GM19043 (cell line): ENCODE results near the gene PIK3R3.
"Not testable (repeated sequence)": the region's sequence is repeated elsewhere in the genome, so short reads cannot be mapped to it uniquely, and the experiment has no call there.

Experiments
- ATAC-seq: cut with Tn5 transposase; IDR thresholded peaks from one replicate; pipeline ENCODE4 v1.9.1; 2021; ENCODE audit warnings: low read depth; ENCODE audit not compliant: unreplicated experiment

PIK3R3 gene

DNA sequence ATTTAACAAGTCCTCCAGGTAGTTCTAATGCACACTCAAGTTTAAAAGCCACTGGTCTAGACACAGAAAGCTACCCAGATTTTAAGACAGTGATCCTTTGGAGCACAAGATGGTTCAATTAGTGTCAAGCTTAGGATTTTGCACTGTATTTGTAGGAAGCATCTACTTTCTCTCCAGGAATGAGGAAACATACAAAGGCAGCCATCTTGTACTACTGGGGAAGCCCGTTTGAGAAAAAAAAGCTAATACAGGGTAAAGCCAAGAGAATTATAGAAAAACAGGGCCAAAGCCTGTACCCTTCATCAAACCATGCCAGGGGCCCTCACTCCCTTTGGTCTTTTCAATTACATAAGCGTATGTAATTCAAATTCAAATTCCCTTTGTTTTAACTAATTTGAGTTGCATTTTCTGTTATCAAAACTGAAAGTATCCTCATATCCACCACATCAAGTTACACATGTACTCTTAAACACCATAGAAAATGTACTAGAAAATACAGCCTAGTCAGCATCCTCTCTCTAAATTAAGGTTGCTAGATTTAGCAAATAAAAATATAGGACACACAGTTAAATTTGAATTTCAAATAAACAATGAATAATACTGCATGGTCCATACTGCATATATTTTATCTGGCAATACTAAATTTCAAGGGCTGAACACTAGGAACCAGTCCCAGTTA is 17.4 kb downstream of the PIK3R3 start:
- no peak for ATAC-seq

- ATAC-seq = no peak
Measured at GRCh38 chr1:46113948-46114347, 18.5 kb downstream of the PIK3R3 start.

- no peak for ATAC-seq
Measured at GRCh38 chr1:46112108-46112507, 20.3 kb downstream of the PIK3R3 start.

DNA sequence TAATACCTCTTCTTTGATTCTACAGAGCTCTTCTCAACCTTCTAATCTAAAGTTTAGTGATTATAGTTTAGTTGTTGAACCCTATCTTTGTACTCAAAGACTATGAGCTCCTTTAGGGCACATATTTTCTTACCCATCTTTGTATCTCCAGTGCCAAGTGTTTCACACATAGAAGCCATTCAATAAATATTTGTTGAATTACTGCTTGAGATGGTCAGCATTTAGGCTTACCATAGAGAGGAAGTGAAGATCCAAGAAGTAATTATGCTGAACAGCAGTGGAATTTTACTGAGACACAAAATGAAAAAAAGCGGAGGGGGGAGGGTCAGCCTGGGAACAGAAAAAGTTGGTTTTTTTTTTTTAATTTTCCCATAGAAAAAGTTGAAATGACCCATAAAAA is 21.9 kb downstream of the PIK3R3 start:
- no peak for ATAC-seq

- no peak for ATAC-seq
Measured at GRCh38 chr1:46102769-46103476, 29.5 kb downstream of the PIK3R3 start.

DNA sequence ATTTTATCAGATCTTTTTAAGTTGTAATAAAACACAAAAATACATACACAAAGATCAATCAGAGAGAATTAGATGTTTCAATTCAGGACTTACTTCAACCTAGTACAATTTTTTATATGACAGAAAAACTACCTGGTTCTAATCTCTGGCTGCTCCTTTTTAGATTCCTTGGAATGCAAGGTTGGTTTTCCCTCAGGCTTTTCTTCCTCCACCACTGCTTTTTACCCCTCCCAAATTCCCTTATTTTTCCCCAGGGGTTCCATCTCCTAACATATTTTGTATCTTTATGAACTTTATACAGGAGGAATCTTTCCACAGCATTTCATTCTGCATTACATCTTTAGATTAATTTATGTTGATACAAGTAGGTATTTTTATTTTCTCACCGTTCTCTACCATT is 33.2 kb downstream of the PIK3R3 start:
- no peak for ATAC-seq

DNA sequence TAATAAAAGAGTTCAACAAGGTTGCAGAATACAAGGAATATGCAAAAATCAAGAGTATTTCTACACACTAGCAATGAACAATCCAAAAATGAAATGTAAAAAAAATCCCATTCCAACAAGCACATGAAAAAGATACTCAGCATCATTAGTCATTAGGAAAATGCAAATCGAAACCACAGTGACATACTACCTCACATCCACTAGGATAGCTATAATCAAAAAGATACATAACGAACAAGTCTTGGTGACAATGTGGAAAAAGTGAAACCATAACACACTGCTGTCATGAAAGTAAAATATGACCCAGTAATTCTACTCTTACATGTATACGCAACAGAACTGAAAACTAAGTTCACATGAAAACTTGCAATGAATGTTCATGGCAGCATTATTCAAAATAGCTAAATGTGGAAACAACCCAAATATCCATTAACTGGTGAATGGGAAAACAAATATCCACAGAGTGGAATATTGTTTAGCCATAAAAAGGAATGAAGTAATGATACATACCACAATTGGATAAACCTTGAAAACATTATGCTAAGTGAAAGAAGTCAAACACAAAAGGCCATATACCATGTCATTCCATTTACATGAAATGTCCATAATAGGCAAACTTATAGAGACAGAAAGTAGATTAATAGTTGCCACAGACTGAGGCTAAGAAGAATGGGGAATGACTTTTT is 34.3 kb downstream of the PIK3R3 start:
- ATAC-seq = no peak

DNA sequence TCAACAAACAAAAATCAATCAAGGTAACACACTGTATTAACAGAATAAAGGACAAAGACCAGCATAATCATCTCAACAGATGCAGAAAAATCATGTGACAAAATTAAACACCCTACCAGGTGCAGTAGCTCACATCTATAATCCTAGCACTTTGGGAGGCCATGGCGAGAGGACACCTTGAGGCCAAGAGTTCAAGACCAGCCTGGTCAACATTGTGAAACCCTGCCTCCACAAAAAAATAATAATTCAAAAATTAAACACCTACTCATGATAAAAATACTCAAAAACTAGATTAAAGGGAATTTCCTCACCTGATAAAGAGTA is 35.3 kb downstream of the PIK3R3 start:
- no peak for ATAC-seq

DNA sequence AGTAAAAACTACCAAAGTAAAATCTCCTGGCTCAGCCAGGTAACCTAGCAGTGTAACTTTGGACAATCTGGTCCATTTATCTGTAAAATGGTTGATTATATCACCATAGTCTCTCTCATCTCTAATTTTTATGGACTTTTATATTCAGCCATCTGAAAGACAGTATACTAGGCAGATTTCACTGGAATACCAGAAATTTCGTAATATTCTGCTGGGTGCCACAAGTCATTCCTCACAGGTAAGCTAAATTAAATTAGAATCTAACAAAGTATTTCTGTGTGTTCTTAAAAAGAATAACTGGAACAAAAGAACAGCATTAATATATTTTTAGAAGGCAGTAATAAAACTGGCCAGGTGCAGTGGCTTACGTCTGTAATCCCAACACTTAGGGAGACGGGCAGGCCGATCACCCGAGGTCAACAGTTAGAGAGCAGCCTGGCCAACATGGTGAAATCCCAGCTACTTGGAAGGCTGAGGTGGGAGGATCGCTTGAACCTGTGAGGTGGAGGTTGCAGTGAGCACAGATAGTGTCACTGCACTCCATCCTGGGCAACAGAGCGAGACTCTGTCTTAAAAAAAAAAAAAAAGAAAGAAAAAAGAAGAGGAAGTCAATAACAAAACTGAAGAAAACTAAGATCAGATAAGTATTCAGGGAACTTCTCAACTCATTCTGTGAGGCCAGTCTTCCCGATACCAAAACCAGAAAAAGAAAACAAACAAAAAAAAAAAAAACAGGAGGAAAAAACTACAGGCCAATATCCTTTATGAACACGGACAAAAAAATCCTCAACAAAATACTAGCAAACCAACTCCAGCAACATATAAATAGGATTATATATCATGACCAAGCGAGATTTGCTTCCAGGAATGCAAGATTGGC is 35.9 kb downstream of the PIK3R3 start:
- ATAC-seq = no peak

- not testable (repeated sequence) for ATAC-seq
Measured at GRCh38 chr1:46095110-46095509, 37.3 kb downstream of the PIK3R3 start.

- no peak for ATAC-seq
Measured at GRCh38 chr1:46094471-46095005, 37.9 kb downstream of the PIK3R3 start.

GRCh38 chr1:46093832-46094231 is 38.6 kb downstream of the PIK3R3 start:
- not testable (repeated sequence) for ATAC-seq

GRCh38 chr1:46087891-46088290 is 44.5 kb downstream of the PIK3R3 start:
- no peak for ATAC-seq

- no peak for ATAC-seq
Measured at GRCh38 chr1:46086576-46086975, 45.9 kb downstream of the PIK3R3 start.

- no peak for ATAC-seq
Measured at GRCh38 chr1:46084553-46085451, 47.6 kb downstream of the PIK3R3 start.

DNA sequence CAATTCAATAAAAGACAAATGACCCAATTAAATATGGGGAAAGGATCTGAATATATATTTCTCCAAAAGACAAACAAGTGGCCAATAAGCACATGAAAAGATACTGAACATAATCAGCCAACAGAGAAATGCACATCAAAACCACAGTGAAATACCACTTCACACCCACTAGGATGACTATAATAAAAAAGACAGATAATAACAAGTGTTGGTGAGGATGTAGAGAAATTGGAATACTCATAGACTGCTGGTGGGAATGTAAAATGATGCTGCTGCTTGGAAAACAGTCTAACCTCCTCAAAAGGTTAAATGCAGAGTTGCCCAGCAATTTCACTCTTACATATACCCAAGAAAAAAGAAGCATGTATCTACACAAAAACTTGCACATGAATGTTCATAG is 48.9 kb downstream of the PIK3R3 start:
- no peak for ATAC-seq

DNA sequence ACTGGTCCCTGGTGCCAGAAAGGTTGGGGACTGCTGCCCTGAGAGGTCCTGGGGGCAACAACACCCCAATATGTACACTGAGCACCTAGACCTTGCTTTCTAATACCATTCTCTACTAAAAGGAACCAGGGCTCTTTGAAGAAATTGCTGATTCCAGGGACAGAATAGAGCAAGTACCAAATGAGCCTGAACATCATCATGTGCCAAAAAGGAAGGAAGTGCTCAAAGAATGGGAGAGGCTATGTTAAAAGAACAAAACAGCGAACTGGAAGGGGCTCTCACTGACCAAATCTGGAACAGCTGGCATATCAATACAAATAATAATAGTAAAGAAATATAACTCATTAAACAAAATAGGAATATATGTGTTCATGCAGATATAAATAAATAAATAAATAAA is 50.8 kb downstream of the PIK3R3 start:
- no peak for ATAC-seq

DNA sequence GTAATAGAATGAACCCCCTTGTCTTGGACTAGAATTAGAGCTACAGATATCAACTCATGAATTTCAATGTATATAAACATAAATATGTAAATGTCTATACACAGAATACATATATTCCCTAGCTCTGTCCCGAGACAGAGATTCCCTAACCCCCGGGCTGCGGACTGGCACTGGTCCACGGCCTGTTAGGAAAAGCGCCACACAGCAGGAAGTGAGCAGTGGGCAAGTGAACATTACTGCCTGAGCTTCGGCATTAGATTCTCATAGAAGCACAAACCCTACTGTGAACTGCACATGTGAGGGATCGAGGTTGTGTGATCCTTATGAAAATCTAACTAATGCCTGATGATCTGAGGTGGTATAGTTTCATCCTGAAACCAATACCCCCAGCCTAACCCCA is 51.2 kb downstream of the PIK3R3 start:
- no peak for ATAC-seq

DNA sequence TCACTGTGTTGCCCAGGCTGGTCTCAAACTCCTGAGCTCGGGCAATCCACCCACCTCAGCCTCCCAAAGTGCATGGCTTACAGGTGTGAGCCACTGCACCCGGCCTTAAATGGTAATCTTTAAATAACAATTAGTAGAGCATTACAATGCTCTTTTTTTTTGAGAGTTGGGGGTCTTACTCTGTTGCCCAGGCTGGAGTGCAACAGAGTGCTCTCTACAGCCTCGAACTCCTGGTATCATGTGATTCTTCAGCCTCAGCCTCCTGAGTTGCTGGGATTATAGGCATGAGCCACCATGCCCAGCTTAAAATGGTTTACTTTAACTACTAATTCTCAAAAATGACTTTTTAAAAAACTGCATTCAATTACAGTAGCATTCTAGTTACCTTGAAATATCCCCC is 52.2 kb downstream of the PIK3R3 start:
- no peak for ATAC-seq

DNA sequence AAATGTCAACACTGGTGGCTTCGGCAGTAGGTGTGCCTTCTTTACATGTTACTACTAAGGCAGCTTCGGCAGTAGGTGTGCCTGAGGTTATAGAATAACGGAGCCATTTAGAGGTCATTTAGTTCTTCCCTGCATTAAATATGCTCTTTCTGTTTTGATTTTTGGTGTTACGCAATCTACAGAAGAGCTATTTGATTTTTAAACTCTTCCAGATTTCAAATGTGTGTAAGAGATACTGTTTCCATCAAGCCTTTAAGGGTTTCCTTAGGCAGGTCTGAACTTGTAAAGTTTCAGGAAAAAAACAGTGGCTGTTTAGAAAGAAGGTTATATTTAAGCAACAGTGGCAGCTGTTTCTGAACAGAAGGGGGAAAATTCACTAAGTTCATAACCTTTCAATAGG is 54.8 kb downstream of the PIK3R3 start:
- ATAC-seq = no peak
